HG03575 (cell line): ENCODE data around the gene HMOX2.

Source experiments
- ATAC-seq: cut with Tn5 transposase; IDR thresholded peaks from one replicate; pipeline ENCODE4 v1.9.1; 2021; ENCODE audit not compliant: unreplicated experiment, insufficient number of reproducible peaks, low FRiP score; ENCODE audit errors: extremely low read depth

HMOX2 gene

DNA sequence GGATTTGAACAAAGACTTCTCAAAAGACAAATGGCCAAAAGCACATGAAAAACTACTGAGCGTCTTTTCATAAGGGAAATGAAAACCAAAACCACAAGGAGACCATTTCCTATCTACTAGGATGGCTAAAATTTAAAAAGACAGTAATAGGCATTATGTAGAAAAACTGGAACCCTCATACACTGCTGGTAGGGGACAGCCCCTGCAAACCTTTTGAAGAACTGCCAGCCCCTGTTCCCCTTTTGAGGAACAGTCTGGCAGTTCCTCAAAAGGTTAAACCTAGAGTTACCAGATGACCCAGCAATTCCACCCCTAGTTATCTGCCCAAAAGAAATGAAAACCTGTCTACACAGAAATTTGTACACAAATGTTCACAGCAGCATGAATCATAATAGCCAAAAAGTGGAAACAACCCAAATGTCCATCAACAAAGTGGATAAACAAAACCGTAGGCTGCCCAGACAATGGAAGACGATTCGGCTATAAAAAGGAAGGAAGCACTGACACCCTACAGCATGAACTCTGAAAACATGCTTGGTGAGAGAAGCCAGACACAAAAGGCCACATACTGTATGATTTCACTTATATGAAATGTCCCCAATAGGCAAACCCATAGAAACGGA, 39.5 kb downstream of the HMOX2 start:
- no peak for ATAC-seq

DNA sequence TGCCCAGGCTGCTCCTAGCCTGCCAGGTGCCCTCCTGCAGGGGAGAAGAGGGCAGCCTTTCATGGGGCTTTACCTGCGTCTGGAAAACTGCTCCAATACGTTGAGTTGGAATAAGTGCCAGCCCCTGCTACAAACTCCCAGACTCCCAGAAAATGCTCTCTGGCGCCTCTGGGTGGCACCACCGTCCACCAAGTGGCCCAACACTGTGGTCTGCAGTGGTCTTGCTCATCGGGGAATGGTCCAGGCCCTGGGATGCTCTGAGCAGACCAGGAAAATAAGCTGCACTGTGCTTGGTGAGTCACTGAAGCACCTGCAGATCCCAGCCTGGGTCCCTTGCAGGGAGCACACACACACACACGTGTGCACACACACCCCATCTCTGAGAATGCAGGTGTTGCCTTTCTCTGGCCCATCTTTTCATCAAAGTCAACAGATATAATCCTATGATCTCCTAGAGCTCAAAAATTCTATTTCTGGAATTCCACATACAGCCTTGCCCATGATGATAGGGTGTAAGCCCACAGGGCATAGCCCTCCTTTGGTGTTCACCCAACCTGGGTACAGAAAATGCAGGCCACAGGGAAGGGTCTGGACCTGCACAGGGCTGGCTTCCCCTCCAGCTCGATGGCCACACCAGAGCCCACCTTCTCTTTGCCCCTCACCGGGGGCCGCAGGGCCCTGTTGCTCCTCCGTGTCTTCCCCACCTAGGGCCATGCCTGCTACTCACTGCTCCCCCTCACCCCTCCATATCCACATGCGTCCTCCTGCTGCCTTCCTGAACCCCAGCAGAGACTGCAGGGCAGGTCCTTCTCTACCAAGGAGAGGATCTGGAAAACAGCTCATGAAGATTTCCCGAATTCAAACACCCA, 41.8 kb downstream of the HMOX2 start:
- ATAC-seq, result no peak

DNA sequence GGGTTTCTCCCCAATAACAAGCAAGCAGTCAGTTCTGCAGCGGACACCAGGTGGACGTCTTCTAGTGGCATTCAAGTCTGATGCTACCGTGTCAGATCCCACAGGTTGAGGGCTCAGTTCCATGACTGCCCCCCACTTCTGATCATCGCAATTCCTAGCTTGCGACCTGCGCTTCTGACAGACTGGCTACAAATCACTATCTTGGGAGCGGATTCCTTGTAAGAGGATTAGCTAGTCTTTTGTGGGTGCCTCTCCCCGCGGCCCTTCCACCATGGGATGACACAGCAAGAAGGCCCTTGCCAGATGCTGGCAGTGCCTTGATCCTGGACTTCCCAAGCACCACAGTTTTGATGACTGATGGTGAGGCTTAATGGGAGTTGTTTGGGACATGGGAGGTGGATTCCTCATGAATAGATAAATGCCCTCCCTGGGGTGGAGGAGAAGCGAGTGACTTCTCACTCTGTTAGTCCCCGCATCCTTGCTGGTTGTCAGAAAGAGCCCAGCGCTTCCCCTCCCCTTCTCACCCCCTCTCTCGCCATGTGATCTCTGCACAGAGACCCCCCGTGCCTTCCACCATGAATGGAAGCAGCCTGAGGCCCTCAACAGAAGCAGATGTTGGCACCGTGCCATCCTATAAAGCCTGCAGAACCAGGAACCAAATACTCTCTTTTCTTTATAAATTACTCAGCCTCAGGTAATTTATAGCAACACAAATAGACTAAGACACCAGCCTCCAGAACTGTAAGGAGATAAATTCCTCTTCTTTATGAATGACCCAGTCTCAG, 43.3 kb downstream of the HMOX2 start:
- ATAC-seq, result no peak

DNA sequence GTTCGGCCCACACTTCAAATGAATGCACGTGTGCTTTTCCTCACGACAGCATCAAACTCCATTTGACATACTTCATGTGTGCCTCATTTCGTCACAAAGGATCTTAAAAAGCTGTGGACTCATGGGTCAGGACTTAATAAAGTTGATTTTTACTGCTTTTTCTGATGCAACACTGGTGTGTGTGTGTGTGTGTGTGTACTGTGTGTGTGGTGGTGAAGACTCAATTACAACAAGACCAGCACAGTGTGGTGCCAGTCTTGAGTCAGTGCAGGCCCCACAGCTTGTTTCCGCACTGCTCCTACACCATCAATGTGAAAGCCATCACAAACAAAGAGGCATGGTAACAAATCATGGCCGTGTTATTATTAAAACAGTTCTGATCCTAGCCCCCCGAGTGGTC, 44.7 kb downstream of the HMOX2 start:
- ATAC-seq, result no peak

DNA sequence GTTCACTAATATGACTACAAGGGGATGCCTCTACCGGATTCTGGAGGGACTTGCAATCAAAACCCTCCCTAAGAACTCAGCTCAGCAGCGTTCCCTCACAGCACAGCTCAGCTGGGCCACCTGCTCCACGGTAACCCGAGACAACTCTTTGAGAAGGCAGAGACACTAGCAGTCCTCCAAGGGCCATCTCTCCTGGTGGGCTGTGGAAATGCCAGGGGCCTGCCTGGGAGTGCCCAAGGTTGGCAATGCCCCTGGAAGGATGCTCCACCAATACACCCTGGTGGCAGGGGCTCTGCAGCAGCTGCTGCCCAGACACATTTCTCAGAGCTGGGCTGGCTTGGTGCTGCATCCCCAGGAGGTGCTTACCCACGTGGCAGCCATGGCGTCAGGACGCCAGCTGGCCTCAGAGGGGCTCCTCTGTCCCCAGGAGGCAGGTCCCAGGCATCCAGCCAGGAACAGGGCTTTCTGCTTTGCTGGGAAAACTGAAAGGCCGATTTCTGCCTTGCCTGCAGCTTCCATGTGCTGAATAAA, 45.9 kb downstream of the HMOX2 start:
- no peak for ATAC-seq

DNA sequence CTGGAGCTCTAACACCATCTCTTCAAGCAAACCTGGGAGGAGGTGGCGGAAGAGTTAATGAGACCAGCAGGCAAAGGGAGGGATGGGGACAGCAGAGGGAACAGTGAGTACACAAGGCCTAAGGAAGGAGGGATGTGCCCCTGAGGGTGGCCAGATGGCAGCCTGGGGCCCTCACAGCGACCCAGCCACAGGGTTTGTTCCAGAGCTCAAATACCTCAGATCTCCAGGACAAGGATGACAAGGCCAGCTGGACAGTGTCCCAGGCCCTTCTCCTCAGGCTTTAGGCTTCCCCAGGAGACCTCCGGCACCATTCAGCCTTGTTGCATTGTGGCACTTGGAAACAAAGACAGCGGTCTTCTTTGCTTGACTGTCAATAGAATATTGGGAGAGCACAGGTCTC, 47.5 kb downstream of the HMOX2 start:
- no peak for ATAC-seq

DNA sequence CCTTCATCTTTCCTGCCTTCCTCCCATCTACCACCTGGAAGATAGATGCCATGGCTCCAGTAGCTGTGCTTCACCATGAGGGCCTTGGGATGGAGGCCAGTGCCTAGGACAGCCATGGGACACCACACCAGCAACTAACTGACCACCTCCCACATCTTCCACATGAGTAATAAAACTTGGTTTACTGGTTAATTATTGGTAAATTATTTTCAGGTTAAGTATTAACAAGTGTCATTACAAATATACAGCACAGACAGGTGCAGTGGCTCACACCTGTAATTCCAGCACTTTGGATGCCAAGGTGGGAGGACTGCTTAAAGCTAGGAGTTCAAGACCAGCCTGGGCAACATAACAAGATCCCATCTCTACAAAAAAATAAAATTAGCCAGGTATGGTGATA, 48.4 kb downstream of the HMOX2 start:
- no peak for ATAC-seq

DNA sequence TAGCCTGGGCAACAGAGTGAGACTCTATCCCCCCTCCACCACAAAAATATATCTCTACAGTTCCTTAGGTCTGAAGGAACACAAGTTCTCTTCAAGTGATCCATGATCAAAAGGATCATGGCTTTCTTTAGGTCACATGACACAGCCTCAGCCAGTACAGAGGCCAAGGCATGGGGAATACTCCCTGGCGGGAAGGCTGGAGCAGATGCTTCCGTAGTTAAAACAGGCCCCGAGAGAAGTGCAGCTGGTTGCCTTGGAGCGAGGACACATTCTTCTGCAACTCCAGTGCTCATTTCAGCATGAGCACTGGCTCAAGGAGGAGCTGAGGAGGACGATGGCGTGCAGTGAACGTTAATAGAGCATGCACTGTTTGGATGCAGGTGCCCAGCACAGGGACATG, 48.9 kb downstream of the HMOX2 start:
- ATAC-seq, result no peak

DNA sequence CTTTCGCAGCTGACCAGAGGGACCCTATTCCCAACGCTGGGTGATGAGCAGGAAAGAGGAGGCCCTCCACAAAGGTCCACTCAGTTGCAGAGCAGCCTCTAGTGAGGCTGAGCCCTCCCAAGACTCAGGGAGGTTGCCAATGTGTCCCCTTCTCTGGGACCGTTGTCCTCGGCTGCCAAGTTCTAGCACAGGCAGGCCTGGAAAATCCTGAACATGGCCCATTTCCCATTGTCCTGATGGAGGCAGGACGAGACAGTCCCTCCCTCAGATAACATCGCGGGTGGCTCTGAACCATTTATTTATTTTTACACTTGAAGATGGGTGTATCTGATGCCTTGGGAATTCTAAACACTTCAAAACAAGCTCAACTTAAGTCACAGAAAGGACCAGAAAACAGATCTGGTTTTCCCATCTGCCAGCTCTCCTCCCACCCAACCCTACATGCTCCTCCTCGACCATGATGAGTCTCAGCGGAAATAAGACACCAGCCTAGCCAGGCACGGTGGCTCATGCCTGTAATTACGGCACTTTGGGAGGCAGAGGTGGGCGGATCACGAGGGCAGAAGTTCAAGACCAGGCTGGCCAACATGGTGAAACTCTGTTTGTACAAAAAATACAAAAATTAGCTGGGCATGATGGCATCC, 49.6 kb downstream of the HMOX2 start:
- ATAC-seq, result no peak

DNA sequence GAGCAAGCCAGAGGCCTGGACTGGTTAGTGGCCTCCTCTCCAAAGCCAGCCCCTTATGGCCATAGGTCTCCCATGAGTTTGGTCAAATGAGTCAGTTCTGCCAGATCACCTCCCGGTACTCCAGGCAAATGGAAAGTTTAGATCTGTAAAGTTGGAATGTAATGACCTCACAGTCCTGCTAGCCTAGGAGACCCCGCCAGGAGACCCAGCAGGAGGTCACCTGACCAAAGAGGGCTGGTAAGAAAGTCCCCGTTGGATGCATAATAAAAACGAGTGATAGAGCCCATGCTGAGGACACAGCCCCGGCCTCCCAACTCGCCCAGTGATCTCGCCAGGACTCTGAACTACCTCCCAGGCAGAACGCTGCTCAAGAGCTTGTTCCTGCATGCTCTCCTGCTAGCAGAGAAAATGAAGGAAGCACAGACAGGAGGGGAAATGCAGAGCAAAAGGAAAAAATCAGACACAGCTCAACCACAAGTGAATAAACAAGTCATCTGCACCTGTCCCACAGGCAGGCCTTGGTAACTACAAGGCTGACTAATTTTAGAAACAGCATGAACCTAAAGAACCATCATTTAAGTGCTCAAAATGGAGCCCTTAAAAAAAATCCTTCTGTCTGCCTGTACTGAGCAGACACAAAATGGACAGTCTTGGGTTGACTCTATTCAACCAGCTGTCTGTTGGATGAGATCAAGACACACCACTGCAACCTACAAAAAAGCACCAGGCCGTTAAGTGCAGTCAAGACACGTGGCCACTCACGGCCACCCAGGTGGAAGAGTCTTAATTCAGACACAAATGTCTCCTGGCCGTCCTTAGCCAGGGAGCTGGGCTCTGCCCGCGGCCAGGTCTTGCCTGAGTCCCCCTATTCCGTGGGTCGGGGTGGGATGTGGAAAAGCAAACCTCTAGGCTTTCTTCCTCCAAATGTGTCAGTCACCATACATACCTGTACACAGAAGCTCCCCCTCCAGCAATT, 53.2 kb downstream of the HMOX2 start:
- no peak for ATAC-seq

DNA sequence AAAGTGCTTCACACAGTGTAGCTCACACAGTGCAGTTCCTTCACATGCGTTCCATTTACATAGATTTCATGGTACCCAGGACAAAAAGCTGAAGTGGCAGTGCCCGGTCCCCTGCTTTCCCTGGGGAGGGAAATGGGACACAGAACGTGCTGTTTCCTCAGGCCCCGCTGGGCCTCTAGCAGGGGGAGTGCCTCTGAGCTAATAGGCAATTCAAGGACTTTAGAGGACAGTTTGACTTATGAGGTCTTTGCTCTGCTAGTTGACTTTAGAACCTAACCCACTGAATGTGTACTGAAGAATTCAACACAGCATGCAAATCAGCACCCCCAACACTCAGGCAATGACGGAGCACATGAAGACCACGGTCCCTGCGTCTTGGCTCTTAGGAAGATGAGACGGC, 55.6 kb downstream of the HMOX2 start:
- no peak for ATAC-seq

DNA sequence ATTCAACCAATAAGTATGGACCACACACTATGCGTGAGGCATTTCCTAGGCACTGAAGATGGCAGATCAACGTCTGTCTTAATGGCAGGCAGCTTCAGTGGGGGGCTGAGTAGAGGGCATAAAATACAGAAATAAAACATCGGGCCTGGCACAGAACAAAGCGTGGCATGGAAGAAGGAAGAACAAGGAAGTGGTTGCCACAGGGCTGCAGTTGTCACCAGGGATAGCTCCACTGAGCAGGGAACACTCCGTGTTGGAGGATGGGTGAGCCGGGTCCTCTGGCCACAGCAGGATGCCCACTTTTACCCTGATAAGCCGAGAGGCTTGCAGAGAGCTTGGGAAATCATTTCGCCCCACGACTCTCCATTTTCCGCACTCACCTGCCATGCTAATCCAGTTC, 56.0 kb downstream of the HMOX2 start:
- no peak for ATAC-seq

DNA sequence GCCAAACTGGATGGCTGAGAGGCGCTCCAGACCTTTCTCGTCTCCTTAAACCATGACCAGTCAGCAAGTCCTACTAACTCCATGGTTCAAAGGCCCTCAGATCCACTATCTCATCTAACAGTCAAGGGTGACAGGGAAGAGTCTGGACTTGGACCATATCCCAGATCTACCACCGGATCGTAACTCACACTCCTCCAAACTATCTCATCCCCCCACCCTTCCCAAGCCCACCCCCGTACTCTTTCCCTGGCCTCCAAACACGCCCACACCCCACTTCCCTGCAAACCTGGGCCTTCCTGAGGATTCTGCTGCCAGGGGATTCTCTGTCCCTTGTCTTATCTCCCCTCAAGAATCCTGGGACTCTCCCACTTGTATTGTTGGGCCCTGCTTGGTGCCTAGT, 57.3 kb downstream of the HMOX2 start:
- no peak for ATAC-seq

DNA sequence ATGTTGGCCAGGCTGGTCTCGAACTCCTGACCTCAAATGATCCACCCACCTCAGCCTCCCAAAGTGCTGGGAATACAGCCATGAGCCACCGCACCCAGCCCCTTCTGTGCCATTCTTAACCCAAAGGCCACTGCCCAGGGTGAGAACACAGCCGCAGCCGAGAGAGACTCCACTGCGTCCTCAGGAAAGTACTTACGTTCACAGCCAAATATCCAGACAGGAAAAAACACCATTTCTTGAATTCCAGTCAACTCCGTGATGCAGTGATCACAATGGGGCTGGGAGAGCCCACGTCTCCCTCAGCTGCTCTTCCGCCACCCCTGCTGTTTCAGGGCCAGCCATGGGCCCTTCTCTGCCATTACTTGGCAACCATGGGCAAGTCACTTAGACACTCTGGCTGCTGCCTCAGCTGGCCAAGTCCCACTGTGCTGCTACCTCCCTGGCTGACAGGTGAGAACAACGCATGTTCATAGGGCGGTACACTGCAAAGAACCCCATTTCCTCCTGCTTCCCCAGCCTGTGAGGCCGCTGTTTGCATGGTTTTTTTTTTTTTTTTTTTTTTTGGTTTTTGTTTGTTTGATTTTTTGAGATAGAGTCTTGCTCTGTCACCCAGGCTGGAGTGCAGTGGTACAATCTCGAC, 58.1 kb downstream of the HMOX2 start:
- ATAC-seq, result no peak

DNA sequence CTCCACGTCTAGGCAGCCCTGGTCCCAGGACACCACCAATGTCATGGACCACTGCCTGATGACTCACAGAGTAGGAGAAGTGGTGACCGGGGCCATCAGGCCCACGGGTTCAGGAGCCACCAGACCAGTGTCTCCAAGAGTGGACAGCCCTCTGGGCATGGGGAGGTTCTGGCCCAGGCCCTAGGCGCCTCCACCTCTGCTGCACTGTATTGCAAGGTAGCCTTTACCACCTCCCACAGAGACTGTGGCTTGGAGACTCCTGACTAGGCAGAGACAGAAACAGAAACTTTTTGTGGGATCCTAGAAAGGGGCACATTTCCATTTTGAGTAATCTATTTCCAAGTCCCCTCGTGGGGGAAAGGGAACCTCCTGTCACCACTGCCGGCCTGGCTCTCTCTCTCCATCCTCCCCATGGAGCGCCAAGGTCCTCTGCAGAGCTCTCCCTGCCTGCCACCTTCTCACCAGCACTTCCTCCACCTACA, 59.5 kb downstream of the HMOX2 start:
- ATAC-seq, result no peak

DNA sequence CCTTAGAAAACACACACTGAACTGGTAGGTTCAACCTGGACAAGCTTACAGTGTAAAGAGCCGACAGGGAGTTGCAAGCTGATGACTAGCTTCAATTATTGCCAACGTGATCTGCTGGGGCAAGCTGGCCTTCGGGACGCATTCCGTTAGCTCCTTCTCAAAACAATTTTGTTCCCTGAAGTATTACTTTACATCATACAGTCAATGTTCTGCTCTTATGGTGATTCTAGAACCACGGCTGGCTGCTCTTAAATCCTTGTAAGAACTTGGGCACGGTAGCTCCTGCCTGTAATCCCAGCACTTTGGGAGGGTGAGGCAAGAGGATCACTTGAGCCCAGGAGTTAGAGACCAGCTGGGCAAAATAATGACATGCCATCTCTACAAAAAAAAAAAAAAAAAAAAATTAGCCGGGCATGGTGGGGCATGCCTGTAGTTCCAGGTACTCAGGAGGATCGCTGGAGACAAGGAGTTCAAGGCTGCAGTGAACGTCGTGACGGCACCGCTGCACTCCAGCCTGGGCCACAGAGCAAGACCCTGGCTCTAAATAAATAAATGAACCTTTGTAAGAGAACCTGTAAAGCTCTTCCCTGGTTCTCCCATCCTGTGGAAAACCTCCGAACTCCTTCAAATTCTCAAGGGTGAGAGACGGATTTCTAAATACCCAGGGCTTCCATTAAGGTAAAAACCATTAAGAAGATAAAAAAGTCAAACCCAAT, 60.4 kb downstream of the HMOX2 start:
- no peak for ATAC-seq
